GM12891 (cell line): ENCODE data around the gene CDK14.

Experiments used
- PAX5 ChIP-seq: IDR thresholded peaks from 2 replicates; pipeline ENCODE4 v1.6.1; 2011; ENCODE audit warnings: low read length, moderate library complexity, mild to moderate bottlenecking; ENCODE audit not compliant: insufficient read depth, severe bottlenecking
- POLR2A ChIP-seq: IDR thresholded peaks from 2 replicates; pipeline ENCODE4 v1.6.1; 2011; ENCODE audit warnings: low read depth, low read length, control low read depth
- POLR2AphosphoS5 ChIP-seq: IDR thresholded peaks from 2 replicates; pipeline ENCODE4 v1.6.1; 2011; ENCODE audit warnings: low read depth, low read length, control low read depth
- SPI1 ChIP-seq: IDR thresholded peaks from 2 replicates; pipeline ENCODE4 v1.6.1; 2011; ENCODE audit warnings: low read depth, low read length, control low read depth
- TAF1 ChIP-seq: IDR thresholded peaks from 2 replicates; pipeline ENCODE4 v1.6.1; 2011; ENCODE audit warnings: low read depth, low read length, control low read depth

DNA sequence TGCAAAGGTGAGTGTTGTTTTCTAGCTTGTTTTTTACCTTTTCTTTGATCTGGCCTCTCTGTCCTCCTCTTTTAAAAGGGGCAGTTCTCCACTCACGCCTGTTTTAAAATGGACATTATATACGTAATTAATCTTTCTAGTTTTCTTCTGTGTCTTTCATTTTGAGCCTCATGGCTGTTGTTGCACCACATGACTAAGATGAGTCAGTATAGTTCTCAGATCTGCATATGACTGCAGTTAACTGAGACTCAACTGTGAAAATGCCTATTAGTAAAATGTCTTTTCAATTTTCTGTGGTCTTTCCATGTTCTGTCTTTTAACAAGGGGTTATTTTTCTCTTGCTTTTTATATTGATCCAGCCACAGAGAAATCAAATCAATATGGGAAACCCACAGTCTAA lies 296.1 kb downstream of the CDK14 start:
- TF ChIP-seq TAF1: no peak
- TF ChIP-seq POLR2A: no peak
- no peak for TF ChIP-seq POLR2AphosphoS5
- no peak for TF ChIP-seq PAX5
- TF ChIP-seq SPI1: no peak
